ENCODE results near the gene CAPN5.
A peak's percentile ranks its signal among the peaks of the same experiment; 100 is the strongest.
"Not testable (repeated sequence)": the region's sequence is repeated elsewhere in the genome, so short reads cannot be mapped to it uniquely, and the experiment has no call there.

CAPN5 gene

GRCh38 chr11:77042111-77042726 is 24.6 kb upstream of the CAPN5 start:
- DNase-seq (ENCODE audit: low read depth, low spot score), result no peak

- DNase-seq (ENCODE audit: low read depth, low spot score), result no peak
Measured at GRCh38 chr11:77044356-77044755, 22.4 kb upstream of the CAPN5 start.

- no peak for DNase-seq (ENCODE audit: low read depth, low spot score)
Measured at GRCh38 chr11:77044886-77045285, 21.9 kb upstream of the CAPN5 start.

- no peak for DNase-seq (ENCODE audit: low read depth, low spot score)
Measured at GRCh38 chr11:77046060-77046501, 20.7 kb upstream of the CAPN5 start.

GRCh38 chr11:77047007-77047927 is 19.5 kb upstream of the CAPN5 start:
- peak; percentile 94 for DNase-seq (ENCODE audit: low read depth, low spot score)

GRCh38 chr11:77047928-77048446 is 18.8 kb upstream of the CAPN5 start:
- DNase-seq (ENCODE audit: low read depth, low spot score), result not testable (repeated sequence)

GRCh38 chr11:77049026-77049425 is 17.7 kb upstream of the CAPN5 start:
- no peak for DNase-seq (ENCODE audit: low read depth, low spot score)

GRCh38 chr11:77051511-77051910 is 15.3 kb upstream of the CAPN5 start:
- DNase-seq (ENCODE audit: low read depth, low spot score), result no peak

GRCh38 chr11:77052518-77052917 is 14.3 kb upstream of the CAPN5 start:
- no peak for DNase-seq (ENCODE audit: low read depth, low spot score)

GRCh38 chr11:77053217-77054015 is 13.4 kb upstream of the CAPN5 start:
- DNase-seq (ENCODE audit: low read depth, low spot score), result no peak

- no peak for DNase-seq (ENCODE audit: low read depth, low spot score)
Measured at GRCh38 chr11:77054084-77054483, 12.7 kb upstream of the CAPN5 start.

- DNase-seq (ENCODE audit: low read depth, low spot score), result no peak
Measured at GRCh38 chr11:77055101-77055561, 11.6 kb upstream of the CAPN5 start.

- no peak for DNase-seq (ENCODE audit: low read depth, low spot score)
Measured at GRCh38 chr11:77055913-77056312, 10.9 kb upstream of the CAPN5 start.

- DNase-seq (ENCODE audit: low read depth, low spot score), result no peak
Measured at GRCh38 chr11:77056814-77057402, 9.9 kb upstream of the CAPN5 start.

- DNase-seq (ENCODE audit: low read depth, low spot score), result no peak
Measured at GRCh38 chr11:77057938-77058474, 8.8 kb upstream of the CAPN5 start.

GRCh38 chr11:77058900-77059299 is 7.9 kb upstream of the CAPN5 start:
- DNase-seq (ENCODE audit: low read depth, low spot score), result no peak

GRCh38 chr11:77059806-77060205 is 7.0 kb upstream of the CAPN5 start:
- no peak for DNase-seq (ENCODE audit: low read depth, low spot score)

- DNase-seq (ENCODE audit: low read depth, low spot score), result no peak
Measured at GRCh38 chr11:77060234-77060633, 6.5 kb upstream of the CAPN5 start.

- not testable (repeated sequence) for DNase-seq (ENCODE audit: low read depth, low spot score)
Measured at GRCh38 chr11:77061258-77061657, 5.5 kb upstream of the CAPN5 start.

- DNase-seq (ENCODE audit: low read depth, low spot score), result no peak
Measured at GRCh38 chr11:77062924-77063323, 3.8 kb upstream of the CAPN5 start.

GRCh38 chr11:77063407-77063806 is 3.4 kb upstream of the CAPN5 start:
- DNase-seq (ENCODE audit: low read depth, low spot score), result no peak

All from brain pericyte (primary cell).